NOMO-1 treated with dmso at 0.1 percent for 144 hours (cell line): ENCODE results near the gene SGF29.
"Not testable (repeated sequence)": the region's sequence is repeated elsewhere in the genome, so short reads cannot be mapped to it uniquely, and the experiment has no call there.

Experiments used
- DNase-seq: peaks from one replicate; lab custom pipeline; 2025; ENCODE audit not compliant: unreplicated experiment; lab: John Stamatoyannopoulos, UW

Gene SGF29

GRCh38 chr16:28563218-28563617 is 9.5 kb downstream of the SGF29 start:
- no peak for DNase-seq

- not testable (repeated sequence) for DNase-seq
These were observed 12.7 kb downstream of the SGF29 start for GRCh38 chr16:28566233-28566925.

GRCh38 chr16:28567292-28567691 is 13.6 kb downstream of the SGF29 start:
- DNase-seq: no peak

- no peak for DNase-seq
These were observed 15.3 kb downstream of the SGF29 start for GRCh38 chr16:28569021-28569420.

GRCh38 chr16:28569968-28570752 is 16.4 kb downstream of the SGF29 start:
- DNase-seq: no peak

GRCh38 chr16:28572696-28573510 is 19.2 kb downstream of the SGF29 start:
- DNase-seq: no peak

GRCh38 chr16:28573738-28574718 is 20.3 kb downstream of the SGF29 start:
- DNase-seq: no peak

GRCh38 chr16:28574925-28575324 is 21.2 kb downstream of the SGF29 start:
- no peak for DNase-seq

- no peak for DNase-seq
These were observed 21.9 kb downstream of the SGF29 start for GRCh38 chr16:28575446-28576109.

- DNase-seq: no peak
These were observed 27.1 kb downstream of the SGF29 start for GRCh38 chr16:28580726-28581315.

GRCh38 chr16:28585674-28586073 is 32.0 kb downstream of the SGF29 start:
- no peak for DNase-seq

- DNase-seq: no peak
These were observed 32.7 kb downstream of the SGF29 start for GRCh38 chr16:28586466-28586865.

GRCh38 chr16:28587386-28587785 is 33.7 kb downstream of the SGF29 start:
- DNase-seq: no peak

GRCh38 chr16:28589069-28589468 is 35.3 kb downstream of the SGF29 start:
- DNase-seq: no peak

GRCh38 chr16:28589930-28590329 is 36.2 kb downstream of the SGF29 start:
- DNase-seq: no peak

GRCh38 chr16:28590384-28591340 is 36.9 kb downstream of the SGF29 start:
- DNase-seq: no peak

- no peak for DNase-seq
These were observed 37.6 kb downstream of the SGF29 start for GRCh38 chr16:28591355-28591754.

GRCh38 chr16:28592511-28592910 is 38.8 kb downstream of the SGF29 start:
- DNase-seq: no peak
